IMR-90 (cell line): ENCODE data around the gene MLEC. TPM values are rescaled to one million over a fixed set of nuclear protein-coding genes. Genes with fewer than 3 reads are reported as not detected.

Experiments used
- ATAC-seq: fragments of 200-7000 bp; cut with Tn5 transposase; 2 replicates; pipeline ENCODE4 v1.9.1; 2020; ENCODE audit warnings: low read depth, mild to moderate bottlenecking, moderate library complexity
- BruUV-seq: library from RNA; stranded (reverse); fragments of 400-500 nt; replicated peaks from 2 replicates; lab custom pipeline; 2021; lab: Mats Ljungman, UMichigan
- CTCF ChIA-PET: fragments of 300-600 bp; formaldehyde crosslinking; extraction: SDS; loops from one replicate; lab custom pipeline; 2021; ENCODE audit warnings: antibody characterized with exemption; lab: Yijun Ruan, JAX
- POLR2A ChIA-PET: fragments of 300-600 bp; sonication (Branson Sonifier 250); formaldehyde crosslinking; loops from one replicate; lab custom pipeline; 2022; ENCODE audit warnings: antibody characterized with exemption; ENCODE audit not compliant: unreplicated experiment; lab: Charles Lee
- DNase-seq: peaks from one replicate; pipeline ENCODE4 v3.0.0; 2013
- H2AFZ ChIP-seq: replicated peaks from 2 replicates; pipeline ENCODE3; 2013; ENCODE audit warnings: low read length, mild to moderate bottlenecking; ENCODE audit not compliant: poor library complexity
- H2AK5ac ChIP-seq: 2 replicates; pipeline ENCODE4 v1.6.1; 2013; ENCODE audit warnings: low read depth, low read length, inconsistent platforms
- H2AK9ac ChIP-seq: replicated peaks from 2 replicates; pipeline ENCODE3; 2013; ENCODE audit warnings: mild to moderate bottlenecking, low read depth, low read length, moderate library complexity; ENCODE audit not compliant: poor library complexity
- H2BK120ac ChIP-seq: 2 replicates; pipeline ENCODE4 v1.6.1; 2013; ENCODE audit warnings: low read depth, low read length, inconsistent platforms
- H2BK15ac ChIP-seq: 3 replicates; pipeline ENCODE4 v1.6.1; 2013; ENCODE audit warnings: low read depth, low read length, inconsistent platforms
- H2BK20ac ChIP-seq: 2 replicates; pipeline ENCODE4 v1.6.1; 2013; ENCODE audit warnings: low read depth, mild to moderate bottlenecking, inconsistent platforms, low read length, moderate library complexity
- H2BK5ac ChIP-seq: 2 replicates; pipeline ENCODE4 v1.6.1; 2013; ENCODE audit warnings: mild to moderate bottlenecking, low read depth, low read length, inconsistent platforms; ENCODE audit not compliant: poor library complexity, severe bottlenecking
- H3K14ac ChIP-seq: replicated peaks from 2 replicates; pipeline ENCODE4 v1.6.1; 2013; ENCODE audit warnings: low read depth, low read length, inconsistent platforms
- H3K18ac ChIP-seq: 2 replicates; pipeline ENCODE4 v1.6.1; 2013; ENCODE audit warnings: low read depth, low read length, control low read depth
- H3K23ac ChIP-seq: 2 replicates; pipeline ENCODE4 v1.6.1; 2013; ENCODE audit warnings: low read depth, low read length, inconsistent platforms
- H3K27ac ChIP-seq: 2 replicates; pipeline ENCODE4 v1.5.1; 2013; ENCODE audit warnings: mild to moderate bottlenecking, control low read depth, low read length; ENCODE audit not compliant: insufficient read depth
- H3K27me3 ChIP-seq: 2 replicates; pipeline ENCODE4 v1.6.1; 2013; ENCODE audit warnings: low read length; ENCODE audit not compliant: control insufficient read depth, insufficient read depth
- H3K36me3 ChIP-seq: 2 replicates; pipeline ENCODE4 v1.6.1; 2013; ENCODE audit warnings: low read length, mixed read lengths; ENCODE audit not compliant: control insufficient read depth, insufficient read depth
- H3K4ac ChIP-seq: 2 replicates; pipeline ENCODE4 v1.6.1; 2013; ENCODE audit warnings: low read depth, low read length, inconsistent platforms
- H3K4me1 ChIP-seq: 2 replicates; pipeline ENCODE4 v1.6.1; 2013; ENCODE audit warnings: low read length, mixed read lengths; ENCODE audit not compliant: control insufficient read depth, insufficient read depth
- H3K4me2 ChIP-seq: 2 replicates; pipeline ENCODE4 v1.6.1; 2013; ENCODE audit warnings: low read depth, mild to moderate bottlenecking, control low read depth, low read length, moderate library complexity
- H3K4me3 ChIP-seq: 2 replicates; pipeline ENCODE4 v1.5.1; 2013; ENCODE audit warnings: low read depth, mild to moderate bottlenecking, control low read depth, low read length, moderate library complexity; ENCODE audit not compliant: insufficient read depth
- H3K56ac ChIP-seq: 2 replicates; pipeline ENCODE4 v1.6.1; 2013; ENCODE audit warnings: low read length, inconsistent platforms; ENCODE audit not compliant: insufficient read depth; ENCODE audit errors: extremely low read depth
- H3K79me1 ChIP-seq, 2 experiments: 2 replicates each; pipeline ENCODE4 v1.6.1; 2013; ENCODE audit warnings: low read length in 2 of 2, inconsistent platforms in 1 of 2, low read depth in 1 of 2
- H3K9ac ChIP-seq: 2 replicates; pipeline ENCODE4 v1.6.1; 2013; ENCODE audit warnings: low read depth, low read length, control low read depth
- H3K9me1 ChIP-seq: 2 replicates; pipeline ENCODE4 v1.6.1; 2013; ENCODE audit warnings: low read length, inconsistent platforms; ENCODE audit not compliant: insufficient read depth
- H3K9me3 ChIP-seq: 2 replicates; pipeline ENCODE4 v1.6.1; 2013; ENCODE audit warnings: low read length; ENCODE audit not compliant: control insufficient read depth, insufficient read depth
- H4K20me1 ChIP-seq: 2 replicates; pipeline ENCODE4 v1.6.1; 2013; ENCODE audit warnings: low read length, inconsistent platforms; ENCODE audit not compliant: insufficient read depth
- H4K5ac ChIP-seq: 2 replicates; pipeline ENCODE4 v1.6.1; 2013; ENCODE audit warnings: mild to moderate bottlenecking, low read depth, low read length, control low read depth
- H4K8ac ChIP-seq, 2 experiments: 2 replicates each; pipeline ENCODE4 v1.6.1; 2013; ENCODE audit warnings: low read depth in 2 of 2, low read length in 2 of 2, control low read depth in 1 of 2, inconsistent platforms in 1 of 2
- H4K91ac ChIP-seq: 2 replicates; pipeline ENCODE4 v1.6.1; 2013; ENCODE audit warnings: low read depth, low read length, inconsistent platforms; ENCODE audit not compliant: insufficient read depth
- CHD1 ChIP-seq: IDR thresholded peaks from 2 replicates; pipeline ENCODE4 v1.6.1; 2012; ENCODE audit warnings: low read depth, low read length, improper control_type of control experiment
- MAFK ChIP-seq: IDR thresholded peaks from 2 replicates; pipeline ENCODE4 v1.6.1; 2012; ENCODE audit warnings: low read depth, low read length, improper control_type of control experiment
- MAZ ChIP-seq: IDR thresholded peaks from 2 replicates; pipeline ENCODE4 v1.6.1; 2012; ENCODE audit warnings: low read depth, mild to moderate bottlenecking, low read length, improper control_type of control experiment, moderate library complexity, borderline replicate concordance
- MXI1 ChIP-seq: IDR thresholded peaks from 2 replicates; pipeline ENCODE4 v1.6.1; 2012; ENCODE audit warnings: low read depth, mild to moderate bottlenecking, low read length, moderate library complexity, borderline replicate concordance
- RCOR1 ChIP-seq: IDR thresholded peaks from 2 replicates; pipeline ENCODE4 v1.6.1; 2012; ENCODE audit warnings: mild to moderate bottlenecking, low read length, improper control_type of control experiment; ENCODE audit not compliant: insufficient replicate concordance
- WGBS, 2 experiments: methylation state at CpG; one replicate each; pipeline versions ENCODE4 v1.1.5 to v1.1.7; 2013; ENCODE audit warnings: missing lambda C conversion rate in 2 of 2; ENCODE audit not compliant: insufficient read length in 1 of 2; ENCODE audit errors: extremely low coverage in 2 of 2; 5-methylcytosine and 5-hydroxymethylcytosine counted together
- dilution Hi-C: fragments of 300-500 bp; cut with HindIII; formaldehyde crosslinking; loops from one replicate; pipeline ENCODE4 v1.14.3; 2018; ENCODE audit warnings: low sequenced_read_pairs; ENCODE audit not compliant: unreplicated experiment
- in situ Hi-C: fragments of 300-500 bp; cut with MboI; formaldehyde crosslinking; loops from 3 replicates; pipeline ENCODE4 v1.14.3; 2019; ENCODE audit warnings: low sequenced_read_pairs, inconsistent platforms, mixed read lengths
- intact Hi-C: fragments of 100-400 bp; cut with micrococcal nuclease; formaldehyde crosslinking; loops from 2 replicates; pipeline ENCODE4 v1.10.0; 2022
- polyA plus RNA-seq, 3 experiments: library from polyadenylated mRNA; depleted of rRNA; stranded (reverse); fragments of >200 nt; gene quantifications; 2 replicates each; pipeline ENCODE4 v1.2.3, GENCODE V29; 2012; ENCODE audit warnings: low replicate concordance in 1 of 3
- total RNA-seq: library from RNA; depleted of rRNA; stranded (reverse); fragments of >200 nt; gene quantifications from 2 replicates; pipeline ENCODE4 v1.2.3, GENCODE V29; 2012
- TF ChIP-seq, protein P1 (sequence below): fragments of 150-350 bp; IDR thresholded peaks from 2 replicates; pipeline ENCODE4 v1.6.1; 2017; ENCODE audit warnings: mild to moderate bottlenecking, antibody characterized with exemption, low read length, low read depth
- TF ChIP-seq, protein P2 (sequence below): fragments of 150-350 bp; IDR thresholded peaks from 2 replicates; pipeline ENCODE4 v1.6.1; 2016; ENCODE audit warnings: low read depth, mild to moderate bottlenecking, low read length, moderate library complexity, borderline replicate concordance

MLEC gene
- total and polyA plus RNA-seq, 2 of the 4 experiments (the other 2 are of a cell fraction): 44.1 to 137 TPM

DNA sequence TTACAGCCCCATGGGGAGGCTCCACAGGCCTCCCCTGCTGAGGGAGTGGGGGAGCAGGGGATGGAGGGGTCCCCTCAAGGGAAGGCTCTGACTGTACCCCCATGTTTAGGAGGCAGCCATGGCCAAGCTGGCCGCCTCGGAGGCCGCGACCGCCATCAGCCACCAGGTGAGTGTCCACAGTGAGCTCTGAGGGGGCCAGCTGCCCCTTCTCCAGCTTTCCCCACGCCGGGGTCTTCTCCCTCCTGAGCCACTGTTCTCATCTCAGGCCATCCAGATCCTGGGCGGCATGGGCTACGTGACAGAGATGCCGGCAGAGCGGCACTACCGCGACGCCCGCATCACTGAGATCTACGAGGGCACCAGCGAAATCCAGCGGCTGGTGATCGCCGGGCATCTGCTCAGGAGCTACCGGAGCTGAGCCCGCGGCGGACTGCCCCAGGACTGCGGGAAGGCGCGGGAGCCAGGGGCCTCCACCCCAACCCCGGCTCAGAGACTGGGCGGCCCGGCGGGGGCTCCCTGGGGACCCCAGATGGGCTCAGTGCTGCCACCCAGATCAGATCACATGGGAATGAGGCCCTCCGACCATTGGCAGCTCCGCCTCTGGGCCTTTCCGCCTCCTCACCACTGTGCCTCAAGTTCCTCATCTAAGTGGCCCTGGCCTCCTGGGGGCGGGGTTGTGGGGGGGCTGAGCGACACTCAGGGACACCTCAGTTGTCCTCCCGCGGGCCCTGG is 52.2 kb downstream of the MLEC start:
- H3K36me3 ChIP-seq: no peaks in the 10 kb centered on the region; the same call in 1 of the 2 replicates
- H4K20me1 ChIP-seq: no peaks in the 10 kb centered on the region
- H2BK5ac ChIP-seq: no peak overlapping the region
- H3K4me1 ChIP-seq: no peaks in the 10 kb centered on the region
- no peak overlapping the region for H3K14ac ChIP-seq
- H3K18ac ChIP-seq: no peak overlapping the region
- WGBS, 2 experiments: 94% methylated on average over 13 of the region's 38 CpGs; no CpG with 5 or more reads in 1 of the 2 experiments
- intact Hi-C loops (no loop called here), in situ Hi-C loops (no loop called here), dilution Hi-C loops (no loop called here)
- no peak overlapping the region for H3K27ac ChIP-seq
- DNase-seq (no peak), ATAC-seq (no peak)
- no TSS peak for BruUV-seq
- no peak overlapping the region for H4K91ac ChIP-seq
- CTCF ChIA-PET: no interaction called here
- no peak overlapping the region for H2AFZ ChIP-seq
- H4K5ac ChIP-seq: no peak overlapping the region
- no peak overlapping the region for H3K56ac ChIP-seq
- no peak overlapping the region for H3K4ac ChIP-seq
- H3K9me1 ChIP-seq: no peaks in the 10 kb centered on the region
- H3K79me1 ChIP-seq: no peaks in the 10 kb centered on the region
- no peaks in the 10 kb centered on the region for H3K9me3 ChIP-seq
- no peak overlapping the region for H2BK20ac ChIP-seq
- no peak overlapping the region for H3K9ac ChIP-seq
- TF ChIP-seq RCOR1 (no peak), MAFK (no peak), MXI1 (no peak), CHD1 (no peak), MAZ (no peak)
- TF ChIP-seq, protein P1, sequence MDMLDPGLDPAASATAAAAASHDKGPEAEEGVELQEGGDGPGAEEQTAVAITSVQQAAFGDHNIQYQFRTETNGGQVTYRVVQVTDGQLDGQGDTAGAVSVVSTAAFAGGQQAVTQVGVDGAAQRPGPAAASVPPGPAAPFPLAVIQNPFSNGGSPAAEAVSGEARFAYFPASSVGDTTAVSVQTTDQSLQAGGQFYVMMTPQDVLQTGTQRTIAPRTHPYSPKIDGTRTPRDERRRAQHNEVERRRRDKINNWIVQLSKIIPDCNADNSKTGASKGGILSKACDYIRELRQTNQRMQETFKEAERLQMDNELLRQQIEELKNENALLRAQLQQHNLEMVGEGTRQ: no peak
- TF ChIP-seq, protein P2, sequence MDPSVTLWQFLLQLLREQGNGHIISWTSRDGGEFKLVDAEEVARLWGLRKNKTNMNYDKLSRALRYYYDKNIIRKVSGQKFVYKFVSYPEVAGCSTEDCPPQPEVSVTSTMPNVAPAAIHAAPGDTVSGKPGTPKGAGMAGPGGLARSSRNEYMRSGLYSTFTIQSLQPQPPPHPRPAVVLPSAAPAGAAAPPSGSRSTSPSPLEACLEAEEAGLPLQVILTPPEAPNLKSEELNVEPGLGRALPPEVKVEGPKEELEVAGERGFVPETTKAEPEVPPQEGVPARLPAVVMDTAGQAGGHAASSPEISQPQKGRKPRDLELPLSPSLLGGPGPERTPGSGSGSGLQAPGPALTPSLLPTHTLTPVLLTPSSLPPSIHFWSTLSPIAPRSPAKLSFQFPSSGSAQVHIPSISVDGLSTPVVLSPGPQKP: no peak
- no peak overlapping the region for H2BK15ac ChIP-seq
- no peaks in the 10 kb centered on the region for H3K27me3 ChIP-seq
- no peak overlapping the region for H3K23ac ChIP-seq
- POLR2A ChIA-PET: no interaction called here
- H2AK5ac ChIP-seq: no peak overlapping the region
- H4K8ac ChIP-seq: no peak overlapping the region
- no peak overlapping the region for H2AK9ac ChIP-seq
- H2BK120ac ChIP-seq: no peak overlapping the region
- no peak overlapping the region for H3K4me3 ChIP-seq
- H3K4me2 ChIP-seq: no peak overlapping the region
